Kidney (tissue), 14 donors: ENCODE measurements around the gene FBXL7. TPM values are rescaled to one million over a fixed set of nuclear protein-coding genes. Genes with fewer than 3 reads are reported as not detected.

Experiments
- DNase-seq, 5 donors: peaks; one replicate each; pipeline ENCODE4 v3.0.0-alpha.2; 2013 to 2020
- FAIRE-seq: peaks from 2 replicates; lab custom pipeline; 2012; peaks lifted over from hg19 to GRCh38; lab: Jason Lieb, UNC
- H3K27ac ChIP-seq, 2 donors: one replicate each; pipeline ENCODE4 v1.7.0; 2013; ENCODE audit warnings: low read depth in 2 of 2, low read length in 2 of 2, inconsistent platforms in 1 of 2
- H3K27me3 ChIP-seq: one replicate; pipeline ENCODE4 v1.7.1; 2013; ENCODE audit warnings: low read length, inconsistent platforms; ENCODE audit not compliant: control insufficient read depth, insufficient read depth
- H3K36me3 ChIP-seq, 3 donors: one replicate each; pipeline versions ENCODE4 v1.7.0 to v1.7.1; 2013; ENCODE audit warnings: low read length in 3 of 3, control low read depth in 1 of 3, inconsistent platforms in 1 of 3; ENCODE audit not compliant: insufficient read depth in 3 of 3, control insufficient read depth in 2 of 3
- H3K4me1 ChIP-seq, 3 donors: one replicate each; pipeline versions ENCODE4 v1.7.0 to v1.7.1; 2013; ENCODE audit warnings: low read length in 3 of 3, inconsistent platforms in 1 of 3, low read depth in 1 of 3; ENCODE audit not compliant: control insufficient read depth in 2 of 3, insufficient read depth in 2 of 3
- H3K4me3 ChIP-seq, 3 donors: one replicate each; pipeline versions ENCODE4 v1.7.0 to v1.8.1; 2013; ENCODE audit warnings: low read length in 3 of 3, control low read depth in 1 of 3, inconsistent platforms in 1 of 3
- H3K9ac ChIP-seq, 3 donors: one replicate each; pipeline versions ENCODE4 v1.7.0 to v1.7.1; 2013; ENCODE audit warnings: low read length in 3 of 3, control low read depth in 1 of 3, inconsistent platforms in 1 of 3
- H3K9me3 ChIP-seq, 3 donors: one replicate each; pipeline versions ENCODE4 v1.7.0 to v1.7.1; 2013; ENCODE audit warnings: low read length in 3 of 3, control low read depth in 1 of 3, inconsistent platforms in 1 of 3; ENCODE audit not compliant: control insufficient read depth in 2 of 3, insufficient read depth in 1 of 3
- CTCF ChIP-seq: IDR thresholded peaks from 3 replicates; pipeline ENCODE4 v1.5.1; 2012; ENCODE audit warnings: mild to moderate bottlenecking, moderate library complexity, borderline replicate concordance; ENCODE audit not compliant: insufficient read depth; ENCODE audit errors: extremely low read depth
- intact Hi-C: fragments of 100-400 bp; cut with DNase I; formaldehyde crosslinking; loops from one replicate; pipeline ENCODE4 v1.11.1; 2022
- polyA plus RNA-seq: library from polyadenylated mRNA; stranded (reverse); fragments of 350-450 nt; fragmentation: Illumina TruSeq; extraction: RNeasy Lipid Tissue Mini Kit (QIAGEN cat#74804); gene quantifications from one replicate; pipeline ENCODE4 v1.2.3, GENCODE V29; 2014; ENCODE audit warnings: low read depth, low replicate concordance; ENCODE audit not compliant: insufficient read depth
- total RNA-seq: library from RNA; stranded (reverse); fragmentation: NEBNext Ultra II Directional; extraction: Animal tissue kit (Norgen Biotek cat#: 25700); gene quantifications from one replicate; pipeline ENCODE4 v1.2.1, GENCODE V29; 2021
- donor health status: control.
- donor health status: control.
- donor health status: control.
- donor health status: control.
- donor health status: control.
- donor health status: DM: yes; HTN: yes; CAD: no.
- donor health status: Normal renal cell carcinoma (clear cell type).

Gene FBXL7
- total and polyA plus RNA-seq, 2 donors from 2014 or later: 3.9 to 6.1 TPM

- DNase-seq: no peak
- H3K36me3 ChIP-seq: no peaks in the 10 kb centered on the region
- no peaks in the 10 kb centered on the region for H3K9me3 ChIP-seq
- no peak for TF ChIP-seq CTCF
- H3K4me1 ChIP-seq: no peaks in the 10 kb centered on the region
- no peaks in the 10 kb centered on the region for H3K27me3 ChIP-seq
- H3K4me3 ChIP-seq: no peak overlapping the region
- FAIRE-seq: no peak
- H3K9ac ChIP-seq: no peak overlapping the region
- intact Hi-C loops: no loop called here
- H3K27ac ChIP-seq: no peak overlapping the region
Measured at GRCh38 chr5:15551113-15551504, 51.1 kb downstream of the FBXL7 start.

GRCh38 chr5:15554542-15554941 is 54.6 kb downstream of the FBXL7 start:
- H3K27ac ChIP-seq: no peak overlapping the region
- no peak for FAIRE-seq

GRCh38 chr5:15555176-15555575 is 55.2 kb downstream of the FBXL7 start:
- H3K4me1 ChIP-seq: no peaks in the 10 kb centered on the region
- no peak overlapping the region for H3K27ac ChIP-seq
- DNase-seq (peak in 4 of 5 donors; percentile 31 to 56 (median 45)), FAIRE-seq (no peak)
- intact Hi-C loops: no loop called here
- no peak overlapping the region for H3K4me3 ChIP-seq
- H3K9me3 ChIP-seq: no peaks in the 10 kb centered on the region
- no peak for TF ChIP-seq CTCF
- no peaks in the 10 kb centered on the region for H3K36me3 ChIP-seq
- no peaks in the 10 kb centered on the region for H3K27me3 ChIP-seq
- no peak overlapping the region for H3K9ac ChIP-seq

More at GRCh38 chr5:15554542-15554941, 54.6 kb downstream of the FBXL7 start:
- Histone ChIP-seq H3K4me1 (no peaks in the 10 kb centered on the region), H3K36me3 (no peaks in the 10 kb centered on the region), H3K9ac (no peak overlapping the region), H3K4me3 (no peak overlapping the region), H3K9me3 (no peaks in the 10 kb centered on the region), H3K27me3 (no peaks in the 10 kb centered on the region)
- intact Hi-C loops: no loop called here
- no peak for DNase-seq
- no peak for TF ChIP-seq CTCF

GRCh38 chr5:15558240-15558639 is 58.3 kb downstream of the FBXL7 start:
- Histone ChIP-seq H3K36me3 (no peaks in the 10 kb centered on the region), H3K9ac (no peak overlapping the region), H3K4me3 (no peak overlapping the region), H3K27me3 (no peaks in the 10 kb centered on the region), H3K9me3 (peaks cover 0 to 8% (median 0%) of the 10 kb centered on the region in 3 donors), H3K27ac (no peak overlapping the region), H3K4me1 (no peaks in the 10 kb centered on the region)
- DNase-seq: no peak
- intact Hi-C loops: no loop called here
- no peak for FAIRE-seq
- no peak for TF ChIP-seq CTCF
